HG03039 (cell line): ENCODE results near the gene SLC5A10.

Source experiments
- ATAC-seq: cut with Tn5 transposase; IDR thresholded peaks from one replicate; pipeline ENCODE4 v1.9.1; 2021; ENCODE audit warnings: mild to moderate bottlenecking, moderate library complexity; ENCODE audit not compliant: unreplicated experiment

SLC5A10 gene

GRCh38 chr17:19000531-19001325 is 48.8 kb downstream of the SLC5A10 start:
- no peak for ATAC-seq

DNA sequence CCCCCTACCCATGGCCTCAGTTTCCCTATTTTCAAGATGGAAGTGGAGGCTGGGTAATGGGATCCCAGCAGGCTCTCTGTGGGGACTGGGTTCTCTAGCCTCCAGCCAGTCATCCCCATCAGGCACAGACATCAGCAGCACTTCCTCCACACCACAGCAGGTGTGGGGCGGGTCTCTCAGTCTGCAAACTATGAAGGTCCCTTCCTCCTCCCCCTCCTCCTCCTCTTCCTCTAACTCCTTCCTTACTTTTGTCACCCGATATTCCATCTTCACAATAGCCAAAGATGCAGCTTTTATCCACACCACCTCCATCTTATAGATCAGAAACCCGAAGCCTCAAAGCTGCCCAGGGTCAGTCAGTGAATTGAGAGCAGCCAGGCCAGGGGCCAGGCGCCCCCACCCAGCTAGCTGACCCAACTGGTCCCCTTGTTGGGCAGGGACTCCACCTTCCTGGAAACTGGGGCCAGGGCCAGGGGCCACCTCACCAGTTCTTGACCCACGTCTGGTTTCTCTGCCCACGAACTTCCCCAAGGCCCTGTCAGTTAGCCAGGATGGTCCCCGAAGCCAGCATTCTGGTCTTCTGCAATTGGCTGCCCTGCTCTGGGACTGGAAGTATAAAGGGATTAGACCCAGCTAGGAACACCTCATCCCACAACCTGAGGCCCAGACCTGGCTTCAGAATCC is 50.1 kb downstream of the SLC5A10 start:
- no peak for ATAC-seq

DNA sequence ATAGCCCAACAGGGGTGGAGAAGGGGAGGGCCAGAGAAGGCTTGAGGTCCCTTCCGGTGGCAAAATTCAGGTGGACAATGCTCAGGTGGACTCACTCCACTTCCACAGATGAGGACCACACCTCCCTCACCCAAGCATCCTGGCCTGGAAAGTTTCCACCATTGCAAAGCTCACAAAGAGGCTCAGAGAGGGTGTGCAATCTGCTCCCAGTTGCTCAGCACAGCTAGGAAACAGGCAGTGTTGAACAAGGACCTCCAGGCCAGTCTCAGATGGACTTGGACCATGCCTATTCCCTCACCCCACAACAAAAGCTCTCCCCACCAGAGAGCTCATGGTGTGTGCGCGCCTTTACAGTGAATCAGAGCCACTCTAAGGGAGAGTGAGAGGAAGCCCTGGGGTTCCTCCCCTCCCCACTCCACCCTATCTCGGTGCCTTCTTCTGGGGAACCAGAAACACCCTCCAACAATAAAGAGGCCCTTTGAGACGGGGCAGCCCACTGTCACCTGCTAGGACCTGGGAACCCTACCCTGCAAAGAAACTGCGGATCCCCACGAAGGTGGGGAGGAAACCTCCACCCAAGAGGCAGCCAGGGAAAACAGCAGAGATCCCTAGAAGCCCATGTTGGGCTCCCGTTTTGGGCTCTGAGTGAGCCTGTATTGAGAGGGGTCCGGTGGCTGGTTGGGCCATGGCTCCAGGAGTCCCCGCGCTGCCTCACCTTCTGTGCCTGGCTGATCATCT is 51.0 kb downstream of the SLC5A10 start:
- no peak for ATAC-seq

- ATAC-seq: peak; percentile 11
Observed at GRCh38 chr17:19003543-19004420, 51.8 kb downstream of the SLC5A10 start.

DNA sequence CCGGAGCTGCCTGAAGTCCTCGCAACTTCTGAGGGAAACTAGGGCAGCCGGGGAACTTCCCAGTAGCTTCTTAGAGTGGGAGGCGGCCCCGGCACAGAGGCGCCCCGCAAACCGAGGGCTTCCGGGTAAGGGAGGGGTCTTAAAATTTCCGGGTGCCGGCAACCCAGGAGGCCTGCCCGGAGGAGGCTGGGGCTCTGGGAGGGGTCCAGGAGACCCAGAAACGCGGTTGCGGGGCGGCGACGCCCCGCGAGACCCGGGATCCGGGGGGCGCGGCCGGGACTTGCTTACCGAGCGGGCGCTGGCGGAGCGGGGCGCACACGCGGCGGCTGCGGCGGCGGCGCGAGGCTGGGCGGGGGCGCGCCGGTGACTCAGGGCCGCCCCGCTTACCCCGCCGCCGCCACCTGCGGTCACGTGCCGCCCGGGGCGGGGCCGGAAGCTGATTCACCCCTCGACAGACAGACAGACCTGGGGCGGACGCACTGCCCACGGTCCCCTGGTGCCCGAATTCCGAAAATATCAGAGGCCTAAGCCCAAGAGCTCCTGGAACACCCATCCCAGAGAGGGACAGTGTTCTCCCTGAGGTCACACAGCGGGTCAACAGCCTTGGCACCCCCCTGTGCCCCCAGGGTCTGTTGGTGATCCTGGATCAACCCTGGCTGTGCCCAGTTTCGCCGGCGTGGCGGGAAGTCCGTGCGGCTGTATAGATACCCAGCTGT is 52.6 kb downstream of the SLC5A10 start, which contains the start of gene FAM83G:
FAM83G (minus strand) TSS at position 344 of the 716 bp plus-strand sequence. CDS start 723 bp downstream, outside the sequence.
- peak; percentile 50 for ATAC-seq

DNA sequence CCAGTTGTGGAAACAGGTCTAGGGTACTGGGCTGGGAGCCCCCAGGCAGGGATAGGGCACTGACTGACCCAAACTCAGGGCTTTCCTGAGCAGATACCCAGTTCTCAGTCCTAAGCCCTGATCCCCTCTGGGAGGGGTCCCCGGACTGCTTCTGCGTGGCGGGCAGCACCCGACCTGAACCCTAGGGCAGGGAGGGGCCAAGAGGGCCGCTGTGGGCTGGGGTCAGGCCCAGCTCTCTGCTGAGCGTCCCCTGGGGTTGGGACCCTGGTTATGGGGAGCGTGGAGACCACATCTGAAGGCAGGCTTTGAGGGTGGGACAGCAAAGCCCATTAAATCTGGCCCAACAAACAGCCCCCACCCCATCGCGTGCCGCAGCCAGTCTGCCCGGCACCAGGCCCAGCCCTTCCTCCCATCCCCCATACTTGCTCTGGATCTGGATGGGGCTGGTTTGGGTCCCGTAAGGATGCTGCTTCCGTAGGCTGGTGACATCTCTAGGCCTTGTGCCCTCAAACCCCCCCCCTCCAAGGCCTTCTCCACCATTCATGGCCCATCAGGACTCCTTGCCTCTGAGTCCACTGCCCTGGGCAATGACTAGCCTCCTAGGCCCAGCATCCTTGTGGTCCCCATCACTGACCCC is 53.3 kb downstream of the SLC5A10 start:
- ATAC-seq: no peak

DNA sequence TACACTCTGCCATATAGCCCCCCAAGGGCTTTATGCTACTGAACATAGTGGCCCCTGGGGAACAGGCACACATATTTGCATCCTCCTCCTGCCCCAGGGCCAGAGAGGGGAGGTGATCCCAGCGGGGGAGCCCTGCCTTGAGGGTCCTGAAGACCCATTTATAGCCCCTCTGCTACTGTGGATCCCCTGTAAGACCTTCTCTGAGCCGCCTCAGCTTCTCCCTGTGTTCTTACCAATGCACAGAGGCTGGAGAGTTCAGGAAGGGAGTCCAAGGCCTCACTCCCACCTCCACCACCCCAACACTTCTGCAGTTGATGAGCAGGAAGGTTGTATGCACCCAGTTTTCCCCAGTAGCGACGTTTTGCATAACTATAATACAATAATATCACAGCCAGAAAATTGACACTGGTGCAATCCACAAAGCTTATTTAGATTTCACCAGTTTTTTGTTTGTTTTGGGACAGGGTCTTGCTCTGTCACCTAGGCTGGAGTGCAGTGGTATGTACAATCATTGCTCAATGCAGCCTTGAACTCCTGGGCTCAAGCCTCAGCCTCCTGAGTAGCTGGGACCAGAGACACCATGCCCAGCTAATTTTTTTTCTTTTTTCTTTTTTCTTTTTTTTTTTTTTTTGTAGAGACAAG is 53.9 kb downstream of the SLC5A10 start:
- ATAC-seq: no peak

DNA sequence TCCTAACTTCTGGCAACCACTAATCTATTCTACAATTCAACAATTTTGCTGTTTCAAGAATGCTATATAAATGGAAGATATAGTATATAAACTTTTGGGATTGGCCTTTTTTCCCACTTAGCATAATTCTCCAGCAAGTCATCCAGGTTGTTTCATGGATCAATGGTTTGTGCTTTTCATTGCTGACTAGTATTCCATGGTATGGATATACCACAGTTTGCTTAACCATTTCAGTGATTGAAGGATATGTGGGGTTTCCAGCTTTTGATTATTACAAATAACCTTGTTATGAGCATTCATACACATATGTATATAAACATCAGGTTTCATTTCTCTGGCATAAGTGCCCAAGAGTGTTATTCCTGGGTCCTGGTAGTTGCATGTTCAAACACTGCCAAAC is 54.7 kb downstream of the SLC5A10 start:
- no peak for ATAC-seq

DNA sequence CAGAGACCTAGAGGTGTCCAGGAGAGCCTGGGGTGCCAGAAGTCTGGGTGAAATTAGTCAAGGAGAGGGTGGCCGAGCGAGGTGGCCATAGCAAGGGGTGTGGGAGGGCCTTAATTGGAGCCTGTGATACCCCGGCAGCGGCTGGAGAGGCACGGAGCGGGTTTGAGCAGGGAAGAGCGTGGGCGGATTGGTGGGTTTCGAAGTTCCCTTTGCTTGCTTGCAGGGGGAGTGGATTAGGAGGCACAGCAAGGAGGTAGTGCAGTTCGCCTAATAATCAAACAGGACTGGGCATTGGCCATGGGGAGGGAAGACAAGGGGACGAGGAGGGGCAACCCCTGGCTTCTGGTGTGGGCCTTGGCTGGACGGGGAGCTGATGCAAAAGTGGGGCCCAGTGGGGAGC is 58.0 kb downstream of the SLC5A10 start:
- ATAC-seq: no peak

GRCh38 chr17:19010729-19011505 is 59.0 kb downstream of the SLC5A10 start:
- ATAC-seq: no peak

DNA sequence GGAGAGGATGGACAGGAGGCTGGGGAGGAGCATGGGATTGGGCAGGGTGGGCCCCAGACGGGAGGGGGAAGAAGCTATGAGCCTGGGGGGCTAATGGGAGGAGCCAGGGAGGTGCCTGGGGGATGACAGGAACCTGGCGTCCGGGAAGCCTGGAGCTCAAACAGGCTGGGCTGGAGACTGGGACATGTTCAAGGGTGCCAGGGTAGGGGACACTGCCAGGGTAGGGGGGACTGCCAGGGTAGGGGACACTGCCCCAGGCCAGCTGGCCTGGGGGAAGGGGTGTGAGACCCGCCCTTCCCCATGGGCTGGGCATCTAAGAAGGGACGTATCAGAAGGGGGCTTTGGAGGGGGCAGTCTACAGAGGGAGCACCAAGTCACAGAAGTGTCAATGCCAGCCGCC is 59.6 kb downstream of the SLC5A10 start:
- ATAC-seq: no peak

DNA sequence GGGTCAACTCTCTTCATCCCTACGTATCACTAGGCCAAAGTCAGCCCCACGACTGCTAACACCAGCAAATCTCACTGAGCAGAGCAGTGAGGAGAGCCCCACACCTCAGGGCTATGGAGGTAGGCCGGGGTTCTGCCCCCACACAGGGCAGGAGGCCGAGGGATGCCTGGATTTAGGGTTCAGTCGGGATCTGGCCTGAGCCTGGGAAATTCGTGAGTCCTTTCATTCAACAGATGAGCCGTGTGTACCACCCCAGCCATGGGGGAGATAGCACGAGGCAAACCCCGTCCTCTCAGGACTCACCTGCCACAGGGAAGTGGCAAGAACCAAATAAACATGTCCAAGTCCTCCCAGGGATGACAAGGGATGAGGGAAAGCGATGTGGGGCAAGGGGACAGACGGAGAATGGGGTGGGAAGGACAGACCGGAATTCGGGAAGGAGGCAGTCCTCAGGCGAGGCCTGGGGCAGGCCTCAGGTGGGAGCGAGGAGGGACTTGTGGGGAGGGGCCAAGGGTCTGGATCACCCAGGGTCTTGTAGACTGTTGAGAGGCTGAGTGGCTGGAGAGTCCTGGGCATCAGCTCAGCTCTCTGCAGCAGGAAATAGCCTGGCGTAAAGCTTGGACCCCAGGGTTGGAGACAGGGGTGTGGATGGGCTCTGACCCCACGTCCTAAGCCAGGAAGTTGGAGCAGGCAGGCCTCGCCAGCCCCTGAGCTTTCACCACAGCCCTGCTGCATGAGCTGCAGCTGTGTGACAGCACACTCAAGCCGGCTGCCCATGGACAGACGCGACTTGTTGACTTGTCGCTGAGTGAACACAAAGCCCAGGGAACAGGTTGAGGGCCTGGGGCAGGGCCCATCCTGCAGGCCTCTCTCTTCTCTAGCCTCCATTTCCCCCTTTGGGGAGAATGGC is 60.5 kb downstream of the SLC5A10 start:
- ATAC-seq: no peak

GRCh38 chr17:19013226-19013625 is 61.3 kb downstream of the SLC5A10 start:
- ATAC-seq: no peak

DNA sequence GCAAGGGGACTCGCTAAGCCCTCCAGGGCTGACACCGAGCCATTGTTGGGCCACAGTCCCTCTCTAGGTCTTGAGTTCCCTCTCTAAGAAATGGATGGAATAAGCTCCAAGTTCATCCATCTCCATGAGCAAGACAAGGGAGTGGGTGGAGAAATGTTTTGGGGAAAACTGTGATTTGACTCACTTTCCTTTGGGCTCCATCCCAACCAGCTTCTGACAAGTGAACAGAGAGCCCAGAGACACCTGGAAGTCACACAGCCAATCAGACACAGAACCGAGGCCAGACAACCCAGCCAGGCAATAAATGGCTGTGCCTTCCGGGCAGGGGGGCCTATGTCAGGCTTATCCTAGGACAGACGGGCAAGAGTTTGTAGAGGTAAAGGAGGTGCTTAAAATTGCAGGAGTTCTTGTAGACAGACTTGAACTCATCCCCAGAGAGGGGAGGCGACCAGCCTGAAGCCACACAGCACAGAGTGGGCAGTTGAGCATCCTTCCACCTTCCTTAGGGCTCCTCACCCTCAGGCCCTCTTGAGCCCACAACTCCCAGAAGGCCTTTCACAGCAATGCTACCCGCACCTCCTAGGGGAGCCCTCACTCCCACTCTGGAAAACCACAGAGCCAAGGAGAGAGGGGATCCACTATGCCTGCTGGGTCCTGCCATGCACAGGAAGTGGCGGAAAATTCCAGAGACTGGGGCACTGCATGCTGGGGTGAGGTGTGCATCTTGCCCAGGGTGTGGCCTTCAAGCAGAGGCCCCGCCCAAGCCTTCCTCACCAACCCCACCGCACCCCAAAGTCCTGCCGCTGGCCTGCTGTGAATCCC is 62.1 kb downstream of the SLC5A10 start:
- no peak for ATAC-seq

DNA sequence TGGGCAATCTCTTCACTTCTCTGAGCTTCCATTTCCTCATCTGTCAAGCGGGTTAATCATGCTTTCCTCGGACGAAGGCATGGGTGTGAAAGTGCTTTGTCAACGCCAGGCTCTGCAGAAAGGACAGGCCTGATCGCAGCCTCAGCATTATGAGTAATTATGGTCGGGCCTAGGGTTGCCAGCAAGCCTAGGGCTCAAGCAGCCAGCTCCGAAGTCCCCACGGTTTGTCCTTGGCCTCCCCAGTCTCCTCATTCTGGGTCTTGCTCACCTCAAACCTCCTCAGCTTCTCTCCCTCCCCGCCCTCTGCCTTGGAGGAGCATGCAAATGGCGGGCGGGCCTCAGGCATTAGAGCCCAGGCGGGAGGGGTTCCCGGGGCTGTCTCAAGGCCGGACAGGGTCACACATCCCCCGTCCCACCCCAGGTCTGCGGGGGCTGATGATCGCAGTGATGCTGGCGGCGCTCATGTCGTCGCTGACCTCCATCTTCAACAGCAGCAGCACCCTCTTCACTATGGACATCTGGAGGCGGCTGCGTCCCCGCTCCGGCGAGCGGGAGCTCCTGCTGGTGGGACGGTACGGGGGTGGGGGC is 62.8 kb downstream of the SLC5A10 start:
- no peak for ATAC-seq

DNA sequence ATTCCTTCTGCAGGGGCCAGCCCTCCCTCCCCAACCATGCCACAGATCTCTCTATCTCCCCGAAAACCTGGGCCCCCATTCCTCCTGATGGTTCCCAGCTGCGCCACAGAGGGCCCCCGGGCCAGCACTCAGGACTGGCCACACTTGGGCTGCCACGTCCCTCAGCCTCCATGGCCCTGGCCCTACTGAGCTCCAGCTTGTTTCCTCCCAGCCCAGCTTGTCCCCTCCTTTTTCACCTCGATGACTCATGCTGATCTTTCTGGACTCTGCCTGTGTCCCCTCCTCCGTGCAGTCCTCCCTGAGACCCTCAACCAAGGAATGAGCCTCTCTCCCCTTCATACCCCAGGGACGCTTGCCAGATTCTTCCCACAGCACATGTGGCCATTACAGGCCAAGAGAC is 63.5 kb downstream of the SLC5A10 start:
- no peak for ATAC-seq
